GM21447 (cell line): ENCODE data around the gene KCND3.
A peak's percentile ranks its signal among the peaks of the same experiment; 100 is the strongest.
"Not testable (repeated sequence)": the region's sequence is repeated elsewhere in the genome, so short reads cannot be mapped to it uniquely, and the experiment has no call there.

Experiments
- ATAC-seq: cut with Tn5 transposase; IDR thresholded peaks from one replicate; pipeline ENCODE4 v1.9.1; 2021; ENCODE audit not compliant: unreplicated experiment

Gene KCND3

DNA sequence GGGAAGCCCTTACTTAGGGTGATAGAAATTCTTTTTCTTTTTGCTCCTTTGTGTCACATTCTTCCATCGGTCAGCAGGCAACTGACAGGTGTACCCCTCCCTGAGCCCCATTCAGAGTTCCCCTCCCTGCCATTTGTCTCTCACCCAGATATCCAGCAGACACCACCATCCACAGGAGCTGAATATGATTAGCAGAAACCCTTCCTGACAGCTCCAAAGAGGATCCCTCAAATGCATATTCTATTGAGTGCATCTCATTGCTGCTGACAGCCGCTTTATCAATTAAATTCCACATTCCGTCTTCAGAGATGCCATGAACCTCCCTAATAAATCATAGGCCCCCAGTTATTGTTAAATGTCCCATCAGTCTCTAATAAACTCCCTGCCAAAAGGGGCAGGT lies 239.8 kb downstream of the KCND3 start:
- ATAC-seq = no peak

- no peak for ATAC-seq
Measured at GRCh38 chr1:111747947-111748346, 241.5 kb downstream of the KCND3 start.

GRCh38 chr1:111747282-111747734 lies 242.2 kb downstream of the KCND3 start:
- no peak for ATAC-seq

GRCh38 chr1:111746614-111746999 lies 242.9 kb downstream of the KCND3 start:
- no peak for ATAC-seq

GRCh38 chr1:111745675-111746613 lies 243.5 kb downstream of the KCND3 start:
- no peak for ATAC-seq

GRCh38 chr1:111743679-111744101 lies 245.8 kb downstream of the KCND3 start:
- no peak for ATAC-seq

- ATAC-seq = no peak
Measured at GRCh38 chr1:111742938-111743549, 246.4 kb downstream of the KCND3 start.

GRCh38 chr1:111742292-111742691 lies 247.2 kb downstream of the KCND3 start:
- not testable (repeated sequence) for ATAC-seq

- peak; percentile 20 for ATAC-seq
Measured at GRCh38 chr1:111739925-111740765, 249.3 kb downstream of the KCND3 start.

DNA sequence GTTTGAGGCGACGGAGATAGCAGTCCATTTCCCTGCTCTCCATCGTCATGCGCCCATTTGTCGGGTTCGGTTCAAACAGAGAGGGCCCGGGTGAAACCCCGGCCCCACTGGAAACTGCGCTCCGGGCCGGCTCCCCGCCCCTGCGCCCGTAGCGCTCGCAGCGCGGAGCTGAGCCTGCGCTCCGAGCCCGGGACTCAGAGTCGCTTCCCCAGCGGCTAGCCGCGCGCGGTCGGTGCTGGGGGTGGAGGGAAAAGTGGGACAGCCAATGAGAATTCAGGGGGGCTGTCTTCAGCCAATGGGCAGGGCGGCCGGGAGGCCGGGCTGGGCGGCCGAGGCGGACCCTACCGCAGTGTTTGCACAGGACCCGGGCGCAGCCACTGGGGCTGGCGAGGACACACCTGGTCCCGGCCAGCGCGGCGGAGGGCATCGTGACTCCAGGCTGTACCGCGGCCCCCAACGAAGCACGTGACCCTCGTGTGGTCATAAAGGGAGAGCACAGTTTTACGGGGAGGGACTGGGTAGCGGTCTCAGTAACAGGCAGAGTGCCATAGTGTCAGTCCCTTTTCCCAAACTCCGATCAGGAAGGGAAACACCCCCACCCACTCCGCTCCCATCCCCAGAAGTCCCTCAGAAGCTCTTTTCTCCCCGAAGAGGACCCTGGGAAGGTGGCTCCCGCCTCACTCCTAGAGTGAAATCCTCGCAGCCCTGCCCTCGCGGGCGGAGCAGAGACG lies 250.1 kb downstream of the KCND3 start, which contains the start of gene INKA2:
INKA2 (minus strand) TSS at position 202 of the 731 bp plus-strand sequence; CDS start at position 49, 153 bp downstream.
- ATAC-seq = peak; percentile 85

- peak; percentile 42 for ATAC-seq
Measured at GRCh38 chr1:111738436-111739193, 250.9 kb downstream of the KCND3 start.

DNA sequence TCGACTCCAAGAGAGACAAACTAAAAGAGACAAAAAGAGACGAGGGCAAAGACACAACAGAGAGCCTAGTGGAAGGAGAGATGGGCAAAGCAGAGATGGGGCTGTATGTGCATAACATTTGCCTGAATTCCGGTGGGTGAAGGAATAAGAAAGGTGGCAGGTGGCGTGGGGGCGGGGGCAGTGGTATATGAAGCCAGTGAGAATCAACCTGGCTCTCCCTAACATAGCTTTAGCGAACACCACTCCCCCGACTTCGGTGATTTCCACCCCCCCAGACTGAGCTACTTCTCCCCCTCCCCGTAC lies 251.4 kb downstream of the KCND3 start:
- ATAC-seq = no peak

GRCh38 chr1:111737216-111738132 lies 252.0 kb downstream of the KCND3 start:
- ATAC-seq = no peak

- no peak for ATAC-seq
Measured at GRCh38 chr1:111736548-111737215, 252.8 kb downstream of the KCND3 start.

GRCh38 chr1:111735858-111736544 lies 253.5 kb downstream of the KCND3 start:
- ATAC-seq = no peak

DNA sequence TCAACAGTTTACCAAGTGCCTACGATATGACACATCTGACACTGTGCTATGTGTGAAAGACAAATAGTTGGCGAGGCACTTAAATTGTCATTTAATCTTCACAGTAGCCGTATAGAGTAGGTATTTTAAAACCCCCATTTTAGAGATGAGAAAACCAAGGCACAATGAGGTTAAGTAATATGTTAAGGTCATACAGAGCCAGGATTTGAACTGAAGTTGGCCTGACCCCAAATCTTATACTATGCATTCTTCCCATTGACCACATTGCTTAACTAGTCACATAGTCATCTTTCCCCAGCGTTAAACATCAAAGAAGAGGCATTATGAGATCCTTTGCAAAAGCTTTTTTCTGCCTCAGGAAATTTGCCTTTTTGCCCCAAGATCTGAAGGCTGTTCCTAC lies 254.1 kb downstream of the KCND3 start:
- no peak for ATAC-seq

DNA sequence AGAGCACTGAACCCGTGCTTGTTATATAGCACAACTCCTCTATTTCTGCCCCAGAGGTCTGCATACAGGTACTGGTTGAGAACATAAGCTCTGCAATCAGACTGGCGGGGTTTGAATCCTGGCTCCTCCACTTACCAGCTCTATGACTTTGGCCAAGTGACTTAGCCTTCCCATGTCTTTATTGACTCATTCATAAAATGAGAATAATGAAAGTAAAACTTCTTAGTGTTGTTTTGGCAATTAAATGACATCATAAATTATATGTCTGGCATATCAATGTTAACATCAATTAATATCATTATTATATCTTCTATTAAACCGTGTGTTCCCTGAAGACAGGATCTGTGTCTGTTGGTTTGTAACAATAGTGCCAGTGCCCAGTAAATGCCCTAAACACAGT lies 254.6 kb downstream of the KCND3 start:
- no peak for ATAC-seq

DNA sequence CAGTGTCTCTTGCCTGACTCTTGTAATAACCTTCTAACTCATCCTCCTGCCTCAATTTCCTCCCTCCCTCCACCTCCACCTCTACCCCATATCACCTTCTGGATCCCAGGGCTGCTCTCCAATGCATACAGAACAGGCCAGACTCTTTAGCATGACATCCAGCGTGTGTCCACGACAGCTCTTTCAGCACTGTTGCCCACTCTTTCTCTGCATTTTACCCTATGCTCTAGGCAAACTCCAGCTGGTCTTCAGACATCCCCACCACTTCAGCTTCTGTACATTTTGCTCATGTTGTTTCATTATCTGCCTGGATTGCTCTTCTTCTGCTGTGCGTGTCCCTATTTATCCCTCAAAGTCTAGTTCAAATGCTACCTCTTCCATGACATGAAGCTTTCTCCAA lies 255.0 kb downstream of the KCND3 start:
- no peak for ATAC-seq
